K562 (cell line): ENCODE measurements around the gene PLCB4.

ENCODE experiments used
- DNMT1 ChIP-seq: fragments of 450-650 bp; IDR thresholded peaks from 2 replicates; pipeline ENCODE4 v1.6.1; 2016; ENCODE audit warnings: antibody characterized with exemption, mild to moderate bottlenecking
- HNRNPLL ChIP-seq: fragments of 200-400 bp; formaldehyde crosslinking; IDR thresholded peaks from 2 replicates; pipeline ENCODE4 v1.6.1; 2017; ENCODE audit warnings: low read length, low read depth, mild to moderate bottlenecking; ENCODE audit not compliant: poor library complexity, severe bottlenecking

GRCh38 chr20:9377007-9377406, 308.1 kb downstream of the PLCB4 start:
- TF ChIP-seq DNMT1 (no peak), HNRNPLL (no peak)
